Activated CD8-positive, alpha-beta memory T cell treated with anti-CD3 and anti-CD28 coated beads for 1 hour (primary cell): ENCODE results near the gene LTBP3.

ENCODE experiments used
- DNase-seq, 2 donors: peaks; one replicate each; pipeline ENCODE4 v3.0.0-alpha.2; 2020; ENCODE audit warnings: low read depth in 1 of 2; ENCODE audit errors: extremely low read depth in 1 of 2

Gene LTBP3

GRCh38 chr11:65558002-65558929 is at the start of gene LTBP3:
LTBP3 (minus strand) TSS chr11:65558359; CDS start chr11:65557959, 400 bp downstream.
- DNase-seq: no peak

GRCh38 chr11:65606876-65607613 is 48.9 kb upstream of the LTBP3 start:
- DNase-seq: no peak

GRCh38 chr11:65604258-65604657 is 46.1 kb upstream of the LTBP3 start:
- DNase-seq: no peak

- DNase-seq: no peak
Observed at GRCh38 chr11:65599955-65600246, 41.7 kb upstream of the LTBP3 start.

- DNase-seq: no peak
Observed at GRCh38 chr11:65599216-65599954, 41.2 kb upstream of the LTBP3 start.

- no peak for DNase-seq
Observed at GRCh38 chr11:65598258-65598699, 40.1 kb upstream of the LTBP3 start.

- no peak for DNase-seq
Observed at GRCh38 chr11:65596520-65596919, 38.4 kb upstream of the LTBP3 start.

- no peak for DNase-seq
Observed at GRCh38 chr11:65595543-65596281, 37.6 kb upstream of the LTBP3 start, which contains the start of gene KCNK7. KCNK7 (minus strand) TSS chr11:65595800; CDS start chr11:65595772, 28 bp downstream.

- DNase-seq: no peak
Observed at GRCh38 chr11:65595131-65595530, 37.0 kb upstream of the LTBP3 start.

GRCh38 chr11:65593518-65594414 is 35.6 kb upstream of the LTBP3 start:
- DNase-seq: no peak

GRCh38 chr11:65592858-65593517 is 34.8 kb upstream of the LTBP3 start:
- DNase-seq: no peak

GRCh38 chr11:65591939-65592857 is 34.0 kb upstream of the LTBP3 start:
- no peak for DNase-seq

- no peak for DNase-seq
Observed at GRCh38 chr11:65590240-65590738, 32.1 kb upstream of the LTBP3 start.

- DNase-seq: no peak
Observed at GRCh38 chr11:65589444-65590239, 31.5 kb upstream of the LTBP3 start.

GRCh38 chr11:65588199-65589054 is 30.3 kb upstream of the LTBP3 start:
- DNase-seq: peak; percentile 52 to 61

- no peak for DNase-seq
Observed at GRCh38 chr11:65586676-65587075, 28.5 kb upstream of the LTBP3 start.
